ENCODE results near the gene NIM1K.

- TF ChIP-seq CTCF (IDR thresholded peaks at IDR 0.05): no peak
- TF ChIP-seq REST (IDR thresholded peaks at IDR 0.05; ENCODE audit: insufficient read depth in 1 of 2, low read depth in 2 of 2, low read length in 1 of 2): no peak
- TF ChIP-seq POLR2AphosphoS5 (IDR thresholded peaks at IDR 0.05; ENCODE audit: low read depth, low read length): peak; percentile 56; the same call in 1 of the 2 replicates
- no peak for TF ChIP-seq SIN3A (IDR thresholded peaks at IDR 0.05; ENCODE audit: borderline replicate concordance, insufficient read depth, low read depth, low read length)
- TF ChIP-seq TCF7L2 (IDR thresholded peaks at IDR 0.05; ENCODE audit: low read depth, low read length): no peak
Observed at GRCh38 chr5:43313035-43313853, 121.2 kb downstream of the NIM1K start, which contains the start of gene HMGCS1.

Data from Panc1 (cell line).